ENCODE results near the gene GEMIN4. TPM values are rescaled to one million over a fixed set of nuclear protein-coding genes. Genes with fewer than 3 reads are reported as not detected.
"Not testable (repeated sequence)": the region's sequence is repeated elsewhere in the genome, so short reads cannot be mapped to it uniquely, and the experiment has no call there.

Gene GEMIN4
- total RNA-seq, 1 experiment from 2014 or later, result 24.6 TPM

- no peak overlapping the region for H3K27ac ChIP-seq (ENCODE audit: low read length)
- H3K79me2 ChIP-seq (ENCODE audit: low read length), result no peaks in the 10 kb centered on the region
- no peak overlapping the region for H3K4me2 ChIP-seq (ENCODE audit: low read length)
- DNase-seq, result no peak
- H3K9me2 ChIP-seq (replicated peaks; ENCODE audit: low read length), result no peaks in the 10 kb centered on the region
- no peak overlapping the region for H3K9ac ChIP-seq (ENCODE audit: low read length)
- CTCF ChIA-PET, result no interaction called here
- POLR2A ChIA-PET (ENCODE audit: unreplicated experiment), result no interaction called here
- H3K9me3 ChIP-seq (ENCODE audit: low read length), result no peaks in the 10 kb centered on the region
- no peak overlapping the region for H3K4me3 ChIP-seq (ENCODE audit: low read length)
- no peaks in the 10 kb centered on the region for H4K20me1 ChIP-seq (ENCODE audit: low read length)
- intact Hi-C loops (cut with micrococcal nuclease), result no loop called here
- H3K36me3 ChIP-seq (ENCODE audit: low read depth, low read length), result no peaks in the 10 kb centered on the region
- no TSS peak for BruUV-seq (replicated peaks)
- no peaks in the 10 kb centered on the region for H3K27me3 ChIP-seq (ENCODE audit: low read length)
- TF ChIP-seq, protein P1, sequence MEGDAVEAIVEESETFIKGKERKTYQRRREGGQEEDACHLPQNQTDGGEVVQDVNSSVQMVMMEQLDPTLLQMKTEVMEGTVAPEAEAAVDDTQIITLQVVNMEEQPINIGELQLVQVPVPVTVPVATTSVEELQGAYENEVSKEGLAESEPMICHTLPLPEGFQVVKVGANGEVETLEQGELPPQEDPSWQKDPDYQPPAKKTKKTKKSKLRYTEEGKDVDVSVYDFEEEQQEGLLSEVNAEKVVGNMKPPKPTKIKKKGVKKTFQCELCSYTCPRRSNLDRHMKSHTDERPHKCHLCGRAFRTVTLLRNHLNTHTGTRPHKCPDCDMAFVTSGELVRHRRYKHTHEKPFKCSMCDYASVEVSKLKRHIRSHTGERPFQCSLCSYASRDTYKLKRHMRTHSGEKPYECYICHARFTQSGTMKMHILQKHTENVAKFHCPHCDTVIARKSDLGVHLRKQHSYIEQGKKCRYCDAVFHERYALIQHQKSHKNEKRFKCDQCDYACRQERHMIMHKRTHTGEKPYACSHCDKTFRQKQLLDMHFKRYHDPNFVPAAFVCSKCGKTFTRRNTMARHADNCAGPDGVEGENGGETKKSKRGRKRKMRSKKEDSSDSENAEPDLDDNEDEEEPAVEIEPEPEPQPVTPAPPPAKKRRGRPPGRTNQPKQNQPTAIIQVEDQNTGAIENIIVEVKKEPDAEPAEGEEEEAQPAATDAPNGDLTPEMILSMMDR (conservative IDR thresholded peaks at IDR 0.05; ENCODE audit: low read depth, low read length), result no peak
- TF ChIP-seq EZH2 (IDR thresholded peaks at IDR 0.05; ENCODE audit: low read length, unreplicated experiment), result no peak
- no peak for TF ChIP-seq EZH2phosphoT487 (IDR thresholded peaks at IDR 0.05; ENCODE audit: borderline replicate concordance, low read length)
- H3K4me1 ChIP-seq (ENCODE audit: insufficient read depth, low read length), result no peaks in the 10 kb centered on the region
- H3F3A ChIP-seq (ENCODE audit: low read length, unreplicated experiment), result no peaks in the 10 kb centered on the region
- H2AFZ ChIP-seq (ENCODE audit: low read length), result no peak overlapping the region
- ATAC-seq, result no peak
Measured at GRCh38 chr17:759964-760363, 7.9 kb upstream of the GEMIN4 start.

DNA sequence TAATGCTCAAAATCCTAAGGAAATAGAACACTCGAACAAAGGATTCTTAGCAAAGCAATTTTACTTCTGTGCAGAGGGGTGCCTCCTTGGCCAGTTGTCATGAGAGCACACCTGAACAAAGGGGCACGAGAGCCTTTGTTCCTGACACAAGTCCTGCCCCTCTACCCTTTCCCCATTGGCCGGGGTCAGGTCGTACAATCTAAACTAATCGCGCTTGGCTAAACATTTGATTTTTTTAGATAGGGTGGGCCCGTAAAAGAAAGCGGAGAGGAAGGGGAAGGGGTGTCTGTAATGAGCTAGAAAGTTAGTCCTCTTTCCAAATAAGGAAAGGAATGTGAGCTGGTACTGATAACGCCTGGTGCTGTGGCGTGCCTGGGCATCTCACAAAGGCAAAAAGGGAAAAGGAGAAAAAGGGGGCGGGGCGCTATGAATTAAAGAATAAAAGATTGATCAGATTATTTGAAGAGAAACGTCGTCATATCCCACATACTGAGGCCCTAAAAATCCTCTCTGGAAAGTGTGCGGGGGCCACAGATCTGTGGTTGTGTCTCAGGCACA lies 4.0 kb upstream of the GEMIN4 start:
- POLR2A ChIA-PET (ENCODE audit: unreplicated experiment); H3K27me3 ChIP-seq (ENCODE audit: low read length); H3K27ac ChIP-seq (ENCODE audit: low read length); intact Hi-C loops (cut with micrococcal nuclease); BruUV-seq (replicated peaks); DNase-seq; ATAC-seq; H3K79me2 ChIP-seq (ENCODE audit: low read length); H2AFZ ChIP-seq (ENCODE audit: low read length); H3K4me3 ChIP-seq (ENCODE audit: low read length); H3K4me2 ChIP-seq (ENCODE audit: low read length); CTCF ChIA-PET; H3K4me1 ChIP-seq (ENCODE audit: insufficient read depth, low read length); H3K36me3 ChIP-seq (ENCODE audit: low read depth, low read length); H3K9me2 ChIP-seq (replicated peaks; ENCODE audit: low read length); H3K9ac ChIP-seq (ENCODE audit: low read length); H3K9me3 ChIP-seq (ENCODE audit: low read length); H3F3A ChIP-seq (ENCODE audit: low read length, unreplicated experiment); H4K20me1 ChIP-seq (ENCODE audit: low read length): not testable (repeated sequence)

GRCh38 chr17:755319-755961 lies 3.4 kb upstream of the GEMIN4 start:
- H3K36me3 ChIP-seq (ENCODE audit: low read depth, low read length); H3K9me2 ChIP-seq (replicated peaks; ENCODE audit: low read length); H3K9ac ChIP-seq (ENCODE audit: low read length); H3F3A ChIP-seq (ENCODE audit: low read length, unreplicated experiment); H4K20me1 ChIP-seq (ENCODE audit: low read length); ATAC-seq; H2AFZ ChIP-seq (ENCODE audit: low read length); H3K4me3 ChIP-seq (ENCODE audit: low read length); BruUV-seq (replicated peaks); intact Hi-C loops (cut with micrococcal nuclease); H3K9me3 ChIP-seq (ENCODE audit: low read length); H3K4me1 ChIP-seq (ENCODE audit: insufficient read depth, low read length); CTCF ChIA-PET; H3K27me3 ChIP-seq (ENCODE audit: low read length); H3K4me2 ChIP-seq (ENCODE audit: low read length); POLR2A ChIA-PET (ENCODE audit: unreplicated experiment); H3K27ac ChIP-seq (ENCODE audit: low read length); DNase-seq: not testable (repeated sequence)
- H3K79me2 ChIP-seq (ENCODE audit: low read length), result peaks cover 16% of the 10 kb centered on the region

DNA sequence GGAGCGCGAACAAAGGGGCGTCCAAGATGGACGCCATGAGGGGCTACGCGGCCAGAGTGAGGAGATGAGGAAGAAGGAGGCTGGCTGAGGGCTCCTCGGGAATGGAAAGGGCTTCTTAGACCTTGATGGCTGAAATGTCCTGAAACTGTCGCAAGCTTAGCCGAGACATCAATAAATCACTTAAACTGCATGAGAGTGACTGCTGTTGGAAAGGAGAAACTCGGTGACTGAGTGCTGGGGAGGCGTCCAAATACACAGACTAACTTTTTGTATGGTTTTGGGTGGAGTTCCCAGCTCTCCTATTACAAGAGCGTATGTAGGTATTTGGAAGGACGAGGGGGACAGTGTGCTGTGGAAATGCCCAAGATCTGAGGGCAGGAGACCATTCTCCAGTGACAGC lies 1.4 kb upstream of the GEMIN4 start:
- no peak for DNase-seq
- TF ChIP-seq, protein P1 (conservative IDR thresholded peaks at IDR 0.05; ENCODE audit: low read depth, low read length), result no peak
- TF ChIP-seq EZH2 (IDR thresholded peaks at IDR 0.05; ENCODE audit: low read length, unreplicated experiment) (no peak), EZH2phosphoT487 (IDR thresholded peaks at IDR 0.05; ENCODE audit: borderline replicate concordance, low read length) (no peak)
- H4K20me1 ChIP-seq (ENCODE audit: low read length), result peaks cover 13% of the 10 kb centered on the region
- no peaks in the 10 kb centered on the region for H3F3A ChIP-seq (ENCODE audit: low read length, unreplicated experiment)
- H3K27ac ChIP-seq (ENCODE audit: low read length), result no peak overlapping the region
- H2AFZ ChIP-seq (ENCODE audit: low read length), result no peak overlapping the region
- H3K4me2 ChIP-seq (ENCODE audit: low read length), result no peak overlapping the region
- H3K9me3 ChIP-seq (ENCODE audit: low read length), result no peaks in the 10 kb centered on the region
- POLR2A ChIA-PET (ENCODE audit: unreplicated experiment), result no interaction called here
- intact Hi-C loops (cut with micrococcal nuclease), result no loop called here
- BruUV-seq (replicated peaks), result no TSS peak
- no peaks in the 10 kb centered on the region for H3K9me2 ChIP-seq (replicated peaks; ENCODE audit: low read length)
- H3K27me3 ChIP-seq (ENCODE audit: low read length), result no peaks in the 10 kb centered on the region
- no peak for ATAC-seq
- no peaks in the 10 kb centered on the region for H3K36me3 ChIP-seq (ENCODE audit: low read depth, low read length)
- no peak overlapping the region for H3K9ac ChIP-seq (ENCODE audit: low read length)
- peaks cover 32% of the 10 kb centered on the region for H3K79me2 ChIP-seq (ENCODE audit: low read length)
- no peak overlapping the region for H3K4me3 ChIP-seq (ENCODE audit: low read length)
- H3K4me1 ChIP-seq (ENCODE audit: insufficient read depth, low read length), result peaks cover 19% of the 10 kb centered on the region
- CTCF ChIA-PET, result interaction anchor here (0.6 kb wide), 1 partner anchor 28 kb away, joined by 3 read pairs; the partner anchor contains the start of gene GLOD4

Data from PC-3 (cell line).